8988T (cell line): ENCODE data around the gene XIRP1.

Source experiments
- DNase-seq: peaks from one replicate; pipeline ENCODE4 v3.0.0; 2011

Gene XIRP1

DNA sequence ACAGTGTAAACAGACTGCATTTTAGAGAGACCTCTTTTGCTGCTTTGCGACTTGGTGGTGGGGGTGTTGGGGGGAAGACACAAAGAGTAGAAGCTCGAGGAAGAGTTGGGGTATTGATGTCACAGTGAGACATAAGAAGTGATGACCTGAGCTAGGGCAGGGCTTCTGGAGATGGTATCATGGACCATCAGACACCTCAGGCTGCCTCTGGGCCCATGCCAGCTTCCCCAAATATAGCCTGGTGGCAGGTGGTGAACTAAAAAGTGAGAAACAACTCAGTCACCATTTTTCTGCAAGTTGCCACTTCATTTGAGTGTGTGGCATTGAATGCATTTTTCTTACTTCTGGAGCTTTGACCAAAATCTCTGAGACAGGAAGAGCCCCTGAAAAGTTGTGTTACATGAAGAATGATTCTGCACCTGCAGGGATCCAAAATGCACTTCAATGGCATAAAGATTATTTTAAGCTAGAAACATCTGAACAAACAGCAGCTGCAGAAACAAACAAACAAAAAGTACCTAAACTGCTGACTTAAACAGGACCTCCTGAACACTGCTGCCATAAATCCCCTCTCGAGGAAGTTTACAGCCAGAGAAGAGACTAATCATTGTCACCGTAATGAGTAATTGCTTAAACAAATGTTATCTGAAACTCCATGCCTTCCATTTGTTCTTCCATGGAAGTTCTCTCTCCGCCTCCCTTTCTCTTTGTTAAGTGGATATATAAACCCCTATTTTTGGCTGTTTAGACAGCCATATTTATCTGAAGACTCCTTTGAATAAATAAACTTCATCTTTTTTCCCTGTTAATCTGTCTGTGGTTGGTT is 15.2 kb upstream of the XIRP1 start:
- DNase-seq: no peak

- no peak for DNase-seq
Observed at GRCh38 chr3:39205919-39206516, 13.6 kb upstream of the XIRP1 start.

- no peak for DNase-seq
Observed at GRCh38 chr3:39205131-39205530, 12.7 kb upstream of the XIRP1 start.

GRCh38 chr3:39203860-39204259 is 11.5 kb upstream of the XIRP1 start:
- no peak for DNase-seq

DNA sequence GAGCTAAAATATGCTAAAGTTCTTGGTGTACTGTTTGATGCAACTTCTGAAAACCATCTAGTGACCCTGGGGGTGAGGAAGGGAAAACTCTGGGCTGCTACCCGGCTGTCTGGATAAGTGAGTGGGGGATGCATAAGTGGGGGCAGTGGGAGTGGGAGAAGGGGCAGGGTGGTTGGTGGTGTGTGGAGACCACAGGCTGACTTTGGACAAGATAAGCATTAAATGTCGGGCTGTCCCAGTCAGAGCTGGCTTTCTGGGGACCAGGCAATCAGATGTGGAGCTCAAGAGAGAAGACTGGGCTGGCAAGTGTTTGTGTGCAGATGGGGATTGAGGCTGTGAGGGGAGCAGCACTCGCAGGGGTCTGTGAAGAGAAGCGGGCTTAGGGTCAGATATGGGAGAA is 11.0 kb upstream of the XIRP1 start:
- DNase-seq: no peak

GRCh38 chr3:39202094-39202493 is 9.7 kb upstream of the XIRP1 start:
- no peak for DNase-seq

- no peak for DNase-seq
Observed at GRCh38 chr3:39196671-39197356, 4.4 kb upstream of the XIRP1 start.

GRCh38 chr3:39196034-39196433 is 3.6 kb upstream of the XIRP1 start:
- no peak for DNase-seq

DNA sequence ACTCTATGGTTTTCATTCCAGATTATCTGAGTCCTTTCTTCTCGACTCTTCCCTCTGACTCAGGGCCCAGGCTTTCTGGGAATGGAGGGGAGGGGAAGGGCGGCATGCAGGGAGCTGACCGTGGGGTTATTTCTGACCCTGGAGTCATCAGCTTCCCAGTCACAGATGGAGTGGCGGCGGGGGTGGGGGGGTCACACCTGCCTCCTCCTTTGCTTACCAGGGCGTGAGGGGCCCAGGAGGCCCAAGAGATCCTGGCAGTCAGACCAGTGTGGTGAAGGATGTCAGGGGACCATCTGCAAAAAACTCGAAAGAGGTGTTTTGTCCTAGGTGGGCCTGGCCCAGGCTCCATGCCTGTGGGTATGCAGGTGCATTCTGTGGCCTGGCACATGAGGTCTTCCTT is 996 bp upstream of the XIRP1 start:
- DNase-seq: no peak

- DNase-seq: no peak
Observed at GRCh38 chr3:39191773-39192172, 622 bp downstream of the XIRP1 start.

GRCh38 chr3:39191111-39191510 is 1.3 kb downstream of the XIRP1 start:
- no peak for DNase-seq

GRCh38 chr3:39190281-39191025 is 1.9 kb downstream of the XIRP1 start:
- no peak for DNase-seq

DNA sequence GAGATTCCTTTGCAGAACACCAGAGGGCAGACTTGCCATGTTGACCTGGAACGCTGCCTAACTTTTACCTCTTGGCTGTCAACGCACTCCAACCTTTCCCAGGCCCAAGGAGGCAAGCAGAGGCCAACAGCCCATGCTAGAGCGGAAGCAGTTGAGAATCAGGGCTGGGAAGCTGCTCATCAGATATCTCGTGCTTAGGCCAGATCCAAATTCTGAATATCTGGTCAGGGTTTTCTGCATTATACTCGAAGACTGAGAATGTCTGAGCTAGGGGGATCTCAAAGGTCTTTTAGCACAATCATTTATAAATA is 2.5 kb downstream of the XIRP1 start:
- DNase-seq: peak; percentile 85

- no peak for DNase-seq
Observed at GRCh38 chr3:39189150-39189958, 3.0 kb downstream of the XIRP1 start.

DNA sequence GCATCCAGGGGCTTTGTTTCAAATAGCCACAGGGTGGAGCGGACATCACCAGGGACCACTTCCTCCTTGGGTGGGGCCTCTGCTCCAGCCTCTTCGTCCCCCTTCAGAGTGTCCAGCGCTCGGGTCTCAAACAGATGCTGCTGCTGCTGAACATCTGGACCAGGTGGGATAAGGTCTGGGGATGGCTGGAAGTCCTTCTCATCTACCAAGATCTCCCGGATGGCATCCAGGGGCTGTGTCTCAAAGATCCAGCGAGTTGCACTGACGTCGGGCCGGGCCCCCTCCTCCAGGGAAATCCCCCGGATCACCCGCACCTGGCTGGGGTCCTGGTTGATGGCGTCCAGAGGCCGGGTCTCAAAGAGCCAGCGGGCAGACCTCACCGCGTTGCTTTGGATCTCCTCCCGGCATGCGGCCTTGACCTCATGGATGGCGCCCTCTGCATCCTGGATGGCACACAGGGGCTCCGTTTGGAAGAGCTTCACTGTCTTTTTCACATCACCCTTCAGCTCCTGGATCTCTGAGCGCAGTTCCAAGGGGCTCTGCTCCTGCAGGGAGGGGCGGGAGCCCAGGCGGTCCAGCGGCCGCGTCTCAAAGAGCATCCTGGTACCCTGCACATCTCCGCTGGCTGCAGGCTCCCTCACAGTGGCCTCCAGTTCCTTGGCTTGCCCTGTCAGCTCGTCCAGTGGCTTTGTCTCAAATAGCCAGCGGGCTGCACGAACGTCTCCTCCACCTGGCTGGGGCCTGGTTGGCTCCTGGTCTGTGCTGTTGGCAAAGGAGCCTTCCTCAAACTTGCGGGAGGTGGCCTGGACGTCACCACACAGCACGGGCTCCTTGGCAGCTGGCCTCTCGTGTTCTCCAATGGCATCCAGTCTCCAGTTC is 3.9 kb downstream of the XIRP1 start:
- no peak for DNase-seq

- no peak for DNase-seq
Observed at GRCh38 chr3:39187372-39188155, 4.8 kb downstream of the XIRP1 start.

- no peak for DNase-seq
Observed at GRCh38 chr3:39186692-39187151, 5.7 kb downstream of the XIRP1 start.

DNA sequence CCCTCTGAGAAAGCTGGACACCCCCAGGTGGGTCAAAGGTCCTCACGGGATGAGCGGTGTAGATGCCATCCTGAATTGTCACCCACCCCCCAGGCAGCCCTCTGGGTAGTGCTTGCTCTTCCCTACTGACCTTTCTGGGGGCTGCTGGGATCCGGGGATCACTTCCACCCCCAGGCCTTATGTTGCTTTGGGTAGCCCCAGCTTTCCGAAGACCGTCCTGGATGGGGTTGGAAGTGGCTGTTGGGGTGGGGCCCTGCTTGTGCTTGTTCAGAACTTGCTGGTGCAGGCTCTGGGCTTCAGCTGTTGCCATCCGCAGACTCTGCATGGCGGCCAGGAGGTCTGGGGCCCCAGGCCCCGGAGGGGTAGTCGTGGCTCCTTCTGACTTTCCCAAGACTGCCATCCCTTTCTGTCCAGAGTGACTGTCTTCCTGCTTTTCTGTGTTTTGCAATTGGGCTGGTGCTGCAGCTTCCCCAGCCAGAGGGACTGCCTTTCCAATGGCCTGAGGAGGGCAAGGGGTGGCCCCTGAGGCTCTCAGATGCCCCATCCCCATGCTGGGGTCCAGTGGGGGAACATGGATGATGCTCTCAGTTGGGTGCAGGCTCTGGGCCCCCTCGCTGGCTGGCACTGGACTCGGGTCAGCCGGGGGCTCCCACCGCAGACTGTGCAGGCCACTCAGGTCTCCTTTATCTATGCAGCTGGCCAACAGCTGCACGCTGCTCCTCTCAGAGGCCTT is 6.3 kb downstream of the XIRP1 start:
- DNase-seq: no peak

GRCh38 chr3:39185326-39185958 is 7.0 kb downstream of the XIRP1 start:
- no peak for DNase-seq

DNA sequence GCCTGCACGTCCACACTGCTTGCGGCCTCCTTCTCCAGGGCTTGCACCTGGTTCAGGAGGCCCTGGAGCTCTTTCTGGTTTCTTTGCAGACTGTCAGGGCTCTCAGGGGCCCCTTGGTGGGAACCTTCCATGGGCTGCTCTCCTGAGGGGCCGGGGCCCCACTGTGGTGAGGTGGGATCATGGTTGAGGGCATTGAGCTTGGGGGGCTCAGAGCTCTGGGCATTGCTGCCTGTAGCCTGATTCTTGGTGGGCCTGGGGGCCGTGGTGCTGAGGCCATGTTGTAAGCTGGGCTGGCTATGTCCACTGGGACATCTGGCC is 7.5 kb downstream of the XIRP1 start:
- DNase-seq: no peak
